T-helper 17 cell (primary cell): ENCODE data around the gene GPR158. TPM values are rescaled to one million over a fixed set of nuclear protein-coding genes. Genes with fewer than 3 reads are reported as not detected.

Experiments
- ATAC-seq: fragments of 150-1000 bp; cut with Tn5 transposase; 2 replicates; pipeline ENCODE4 v1.10.0; 2021; ENCODE audit warnings: mild to moderate bottlenecking, moderate library complexity
- DNase-seq, 3 donors: peaks; one replicate each; pipeline versions ENCODE4 v3.0.0 to v3.0.0-alpha.2; 2020 to 2021
- H3K9me3 ChIP-seq: one replicate; pipeline ENCODE4 v1.7.0; 2013; ENCODE audit warnings: low read length, mild to moderate bottlenecking; ENCODE audit not compliant: control insufficient read depth, poor library complexity, severe bottlenecking
- H3K27ac Mint-ChIP-seq: one replicate; pipeline ENCODE4 v1.8.0; 2022; ENCODE audit warnings: mild to moderate bottlenecking, moderate library complexity, mixed read lengths
- H3K27me3 Mint-ChIP-seq: one replicate; pipeline ENCODE4 v1.8.0; 2022; ENCODE audit warnings: mixed read lengths
- H3K36me3 Mint-ChIP-seq: one replicate; pipeline ENCODE4 v1.8.0; 2022; ENCODE audit warnings: low read depth, mixed read lengths
- H3K4me1 Mint-ChIP-seq: one replicate; pipeline ENCODE4 v1.8.0; 2022; ENCODE audit warnings: mild to moderate bottlenecking, mixed read lengths
- H3K4me3 Mint-ChIP-seq: one replicate; pipeline ENCODE4 v1.8.0; 2022; ENCODE audit warnings: mild to moderate bottlenecking, moderate library complexity, mixed read lengths
- total RNA-seq, 4 donors: library from RNA in 2 of 4; stranded (reverse) in 2 of 4; gene quantifications; one replicate each; pipeline ENCODE4 v1.2.3 and lab custom pipeline; 2022 to 2026

Gene GPR158
- total RNA-seq, 2 donors from 2014 or later = not detected

GRCh38 chr10:25487266-25487665, 312.5 kb downstream of the GPR158 start:
- Mint-ChIP-seq H3K36me3 (no peaks in the 10 kb centered on the region), H3K4me3 (no peak overlapping the region), H3K27ac (no peak overlapping the region), H3K27me3 (no peaks in the 10 kb centered on the region), H3K4me1 (no peaks in the 10 kb centered on the region)
- DNase-seq (no peak), ATAC-seq (no peak)
- no peaks in the 10 kb centered on the region for H3K9me3 ChIP-seq

- H3K4me3 Mint-ChIP-seq = no peak overlapping the region
- no peaks in the 10 kb centered on the region for H3K27me3 Mint-ChIP-seq
- ATAC-seq (no peak), DNase-seq (no peak)
- H3K36me3 Mint-ChIP-seq = no peaks in the 10 kb centered on the region
- no peaks in the 10 kb centered on the region for H3K9me3 ChIP-seq
- H3K27ac Mint-ChIP-seq = no peak overlapping the region
- no peaks in the 10 kb centered on the region for H3K4me1 Mint-ChIP-seq
Observed at GRCh38 chr10:25492040-25492439, 317.2 kb downstream of the GPR158 start.

GRCh38 chr10:25492680-25493079, 317.9 kb downstream of the GPR158 start:
- no peaks in the 10 kb centered on the region for H3K36me3 Mint-ChIP-seq

GRCh38 chr10:25493122-25493893, 318.5 kb downstream of the GPR158 start:
- Mint-ChIP-seq H3K4me1 (no peaks in the 10 kb centered on the region), H3K27me3 (no peaks in the 10 kb centered on the region), H3K27ac (no peak overlapping the region), H3K36me3 (no peaks in the 10 kb centered on the region), H3K4me3 (no peak overlapping the region)
- ATAC-seq (no peak), DNase-seq (no peak)
- no peaks in the 10 kb centered on the region for H3K9me3 ChIP-seq

More at GRCh38 chr10:25492680-25493079, 317.9 kb downstream of the GPR158 start:
- Mint-ChIP-seq H3K4me3 (no peak overlapping the region), H3K27me3 (no peaks in the 10 kb centered on the region), H3K27ac (no peak overlapping the region), H3K4me1 (no peaks in the 10 kb centered on the region)
- ATAC-seq = no peak
- DNase-seq = no peak
- no peaks in the 10 kb centered on the region for H3K9me3 ChIP-seq

- Mint-ChIP-seq H3K36me3 (no peaks in the 10 kb centered on the region), H3K4me3 (no peak overlapping the region), H3K27ac (no peak overlapping the region), H3K27me3 (no peaks in the 10 kb centered on the region), H3K4me1 (no peaks in the 10 kb centered on the region)
- no peaks in the 10 kb centered on the region for H3K9me3 ChIP-seq
- DNase-seq = no peak
- ATAC-seq = no peak
Observed at GRCh38 chr10:25497246-25497645, 322.4 kb downstream of the GPR158 start.

- Mint-ChIP-seq H3K4me3 (no peak overlapping the region), H3K27me3 (no peaks in the 10 kb centered on the region), H3K4me1 (no peaks in the 10 kb centered on the region), H3K27ac (no peak overlapping the region), H3K36me3 (no peaks in the 10 kb centered on the region)
- DNase-seq = no peak
- H3K9me3 ChIP-seq = no peaks in the 10 kb centered on the region
- no peak for ATAC-seq
Observed at GRCh38 chr10:25498645-25499044, 323.8 kb downstream of the GPR158 start.

GRCh38 chr10:25501912-25502311, 327.1 kb downstream of the GPR158 start:
- no peaks in the 10 kb centered on the region for H3K9me3 ChIP-seq
- Mint-ChIP-seq H3K4me1 (no peaks in the 10 kb centered on the region), H3K27me3 (no peaks in the 10 kb centered on the region), H3K4me3 (no peak overlapping the region), H3K36me3 (no peaks in the 10 kb centered on the region), H3K27ac (no peak overlapping the region)
- ATAC-seq (no peak), DNase-seq (no peak)

- H3K4me1 Mint-ChIP-seq = no peaks in the 10 kb centered on the region
- no peak overlapping the region for H3K4me3 Mint-ChIP-seq
- H3K36me3 Mint-ChIP-seq = no peaks in the 10 kb centered on the region
- no peaks in the 10 kb centered on the region for H3K27me3 Mint-ChIP-seq
- H3K9me3 ChIP-seq = no peaks in the 10 kb centered on the region
- ATAC-seq = no peak
- H3K27ac Mint-ChIP-seq = no peak overlapping the region
- no peak for DNase-seq
Observed at GRCh38 chr10:25502453-25502852, 327.7 kb downstream of the GPR158 start.

- ATAC-seq (no peak), DNase-seq (no peak)
- Mint-ChIP-seq H3K27me3 (no peaks in the 10 kb centered on the region), H3K4me3 (no peak overlapping the region), H3K27ac (no peak overlapping the region), H3K36me3 (no peaks in the 10 kb centered on the region), H3K4me1 (no peaks in the 10 kb centered on the region)
- H3K9me3 ChIP-seq = no peaks in the 10 kb centered on the region
Observed at GRCh38 chr10:25504306-25504705, 329.5 kb downstream of the GPR158 start.

GRCh38 chr10:25504838-25505237, 330.0 kb downstream of the GPR158 start:
- Mint-ChIP-seq H3K4me3 (no peak overlapping the region), H3K36me3 (no peaks in the 10 kb centered on the region), H3K27ac (no peak overlapping the region), H3K27me3 (no peaks in the 10 kb centered on the region), H3K4me1 (no peaks in the 10 kb centered on the region)
- DNase-seq (no peak), ATAC-seq (no peak)
- H3K9me3 ChIP-seq = no peaks in the 10 kb centered on the region

GRCh38 chr10:25505466-25505865, 330.7 kb downstream of the GPR158 start:
- Mint-ChIP-seq H3K36me3 (no peaks in the 10 kb centered on the region), H3K4me3 (no peak overlapping the region), H3K27ac (no peak overlapping the region), H3K27me3 (no peaks in the 10 kb centered on the region), H3K4me1 (no peaks in the 10 kb centered on the region)
- ATAC-seq (no peak), DNase-seq (no peak)
- no peaks in the 10 kb centered on the region for H3K9me3 ChIP-seq

GRCh38 chr10:25506821-25507335, 332.1 kb downstream of the GPR158 start:
- Mint-ChIP-seq H3K4me3 (no peak overlapping the region), H3K27ac (no peak overlapping the region), H3K27me3 (no peaks in the 10 kb centered on the region), H3K36me3 (no peaks in the 10 kb centered on the region), H3K4me1 (no peaks in the 10 kb centered on the region)
- no peak for ATAC-seq
- DNase-seq = no peak
- no peaks in the 10 kb centered on the region for H3K9me3 ChIP-seq

- DNase-seq = no peak
- Mint-ChIP-seq H3K36me3 (no peaks in the 10 kb centered on the region), H3K27ac (no peak overlapping the region), H3K27me3 (no peaks in the 10 kb centered on the region), H3K4me3 (no peak overlapping the region), H3K4me1 (no peaks in the 10 kb centered on the region)
- ATAC-seq = no peak
- no peaks in the 10 kb centered on the region for H3K9me3 ChIP-seq
Observed at GRCh38 chr10:25508112-25508815, 333.5 kb downstream of the GPR158 start.
